HCT116 (cell line): ENCODE results near the gene TEX2. TPM values are rescaled to one million over a fixed set of nuclear protein-coding genes. Genes with fewer than 3 reads are reported as not detected.

Experiments used
- ATAC-seq: fragments of 200-7000 bp; cut with Tn5 transposase; 2 replicates; pipeline ENCODE4 v1.9.1; 2020; ENCODE audit warnings: mild to moderate bottlenecking, moderate library complexity
- BruUV-seq: library from RNA; stranded (reverse); fragments of 400-500 nt; replicated peaks from 2 replicates; lab custom pipeline; 2021; lab: Mats Ljungman, UMichigan
- CTCF ChIA-PET: fragments of 300-600 bp; sonication (Branson Sonifier 250); formaldehyde crosslinking; loops from one replicate; lab custom pipeline; 2021; ENCODE audit warnings: antibody characterized with exemption; lab: Charles Lee
- POLR2A ChIA-PET: fragments of 300-600, 350-600 bp; sonication (Branson Sonifier 250); formaldehyde crosslinking; loops from one replicate; lab custom pipeline; 2021; ENCODE audit warnings: antibody characterized with exemption; lab: Charles Lee
- RAD21 ChIA-PET, 2 experiments: fragments of 300-600 bp; sonication (Branson Sonifier 250); formaldehyde crosslinking; loops; one replicate each; lab custom pipeline; 2023; ENCODE audit warnings: low total read pairs in 2 of 2; ENCODE audit not compliant: uncharacterized antibody in 2 of 2, unreplicated experiment in 2 of 2, low non-redundant PET in 1 of 2; lab: Charles Lee
- DNase-seq: peaks from one replicate; pipeline ENCODE4 v3.0.0-alpha.2; 2010; ENCODE audit warnings: low read depth, low spot score
- H2AFZ ChIP-seq: fragments of 200-600 bp; shearing (Covaris generic), sonication (generic); 2 replicates; pipeline ENCODE4 v1.6.1; 2017; ENCODE audit warnings: low read depth, mixed run types, mixed read lengths, antibody characterized with exemption, low read length; ENCODE audit not compliant: poor library complexity, severe bottlenecking
- H3K27ac ChIP-seq: 2 replicates; pipeline ENCODE4 v1.5.1; 2012; ENCODE audit warnings: low read depth, low read length
- H3K27me3 ChIP-seq: fragments of 200-600 bp; sonication (generic); 2 replicates; pipeline ENCODE4 v1.6.1; 2016; ENCODE audit warnings: mixed run types, low read length, mixed read lengths; ENCODE audit not compliant: insufficient read depth
- H3K36me3 ChIP-seq, 2 experiments: fragments of 200-500 bp in 1 of 2; fragments of 200-600 bp in 1 of 2; sonication (Bioruptor generic) in 1 of 2; sonication (generic) in 1 of 2; 2 replicates each; pipeline versions ENCODE4 v1.5.1 to v1.6.1; 2014 to 2016; ENCODE audit warnings: low read length in 2 of 2, inconsistent platforms in 1 of 2, mixed read lengths in 1 of 2, mixed run types in 1 of 2; ENCODE audit not compliant: insufficient read depth in 2 of 2, control insufficient read depth in 1 of 2
- H3K4me1 ChIP-seq, 2 experiments: fragments of 200-600 bp in 1 of 2; sonication (generic) in 1 of 2; 2 replicates each; pipeline versions ENCODE4 v1.5.1 to v1.6.1; 2012 to 2017; ENCODE audit warnings: low read length in 2 of 2, inconsistent platforms in 1 of 2, mild to moderate bottlenecking in 1 of 2, mixed read lengths in 1 of 2, mixed run types in 1 of 2, moderate library complexity in 1 of 2; ENCODE audit not compliant: insufficient read depth in 2 of 2, control insufficient read depth in 1 of 2
- H3K4me2 ChIP-seq: fragments of 200-600 bp; sonication (generic); 2 replicates; pipeline ENCODE4 v1.6.1; 2017; ENCODE audit warnings: mixed run types, low read length, mixed read lengths
- H3K4me3 ChIP-seq, 2 experiments: fragments of 200-600 bp in 1 of 2; sonication (generic) in 1 of 2; replicated peaks in 1 of 2; 2 replicates each; pipeline ENCODE4 v1.5.1; 2011 to 2016; ENCODE audit warnings: low read length in 2 of 2, control low read depth in 1 of 2, low read depth in 1 of 2, mild to moderate bottlenecking in 1 of 2, mixed read lengths in 1 of 2, mixed run types in 1 of 2
- H3K79me2 ChIP-seq: fragments of 200-600 bp; sonication (generic); 2 replicates; pipeline ENCODE4 v1.6.1; 2017; ENCODE audit warnings: mild to moderate bottlenecking, mixed run types, low read length, moderate library complexity, mixed read lengths; ENCODE audit not compliant: insufficient read depth
- H3K9ac ChIP-seq: fragments of 200-600 bp; sonication (generic); 2 replicates; pipeline ENCODE4 v1.6.1; 2016; ENCODE audit warnings: low read length, mixed read lengths
- H3K9me2 ChIP-seq: fragments of 200-600 bp; sonication (generic), shearing (Covaris generic); 2 replicates; pipeline ENCODE4 v1.6.1; 2017; ENCODE audit warnings: mixed run types, mild to moderate bottlenecking, moderate library complexity; ENCODE audit not compliant: insufficient read depth
- H3K9me3 ChIP-seq, 2 experiments: fragments of 200-500 bp in 1 of 2; fragments of 200-600 bp in 1 of 2; sonication (Bioruptor generic) in 1 of 2; sonication (generic) in 1 of 2; 2 replicates each; pipeline ENCODE4 v1.6.1; 2014 to 2017; ENCODE audit warnings: low read length in 2 of 2, mixed read lengths in 2 of 2, inconsistent platforms in 1 of 2, low read depth in 1 of 2, mild to moderate bottlenecking in 1 of 2, mixed run types in 1 of 2, moderate library complexity in 1 of 2; ENCODE audit not compliant: control insufficient read depth in 1 of 2, insufficient read depth in 1 of 2
- H4K20me1 ChIP-seq: fragments of 200-600 bp; sonication (generic), shearing (Covaris generic); 2 replicates; pipeline ENCODE4 v1.6.1; 2017; ENCODE audit warnings: mixed run types, mild to moderate bottlenecking, moderate library complexity; ENCODE audit not compliant: insufficient read depth
- CTCF ChIP-seq, 3 experiments: fragments of 200-600 bp in 1 of 3; sonication (generic) in 1 of 3; IDR thresholded peaks in 2 of 3; conservative IDR thresholded peaks in 1 of 3; 2 replicates each; pipeline ENCODE4 v1.5.1; 2012 to 2017; ENCODE audit warnings: low read depth in 2 of 3, low read length in 2 of 3, antibody characterized with exemption in 1 of 3, borderline replicate concordance in 1 of 3, control low read depth in 1 of 3, mild to moderate bottlenecking in 1 of 3, mixed read lengths in 1 of 3, mixed run types in 1 of 3, moderate library complexity in 1 of 3; ENCODE audit not compliant: insufficient read depth in 1 of 3
- ELF1 ChIP-seq: IDR thresholded peaks from 2 replicates; pipeline ENCODE4 v1.6.1; 2012; ENCODE audit warnings: low read depth, borderline replicate concordance
- EZH2 ChIP-seq: fragments of 200-600 bp; sonication (generic); IDR thresholded peaks from 2 replicates; pipeline ENCODE4 v1.6.1; 2017; ENCODE audit warnings: antibody characterized with exemption, mixed run types
- EZH2phosphoT487 ChIP-seq: fragments of 200-600 bp; IDR thresholded peaks from 2 replicates; pipeline ENCODE4 v1.6.1; 2018; ENCODE audit warnings: antibody characterized with exemption, borderline replicate concordance
- FOSL1 ChIP-seq: IDR thresholded peaks from 2 replicates; pipeline ENCODE4 v1.6.1; 2012; ENCODE audit warnings: low read depth
- POLR2A ChIP-seq: IDR thresholded peaks from 2 replicates; pipeline ENCODE4 v1.7.0; 2011; ENCODE audit warnings: borderline replicate concordance; ENCODE audit not compliant: insufficient read depth, insufficient read length; ENCODE audit errors: extremely low read depth
- POLR2AphosphoS5 ChIP-seq: IDR thresholded peaks from 2 replicates; pipeline ENCODE4 v1.6.1; 2011; ENCODE audit warnings: mild to moderate bottlenecking, low read depth, low read length, moderate library complexity
- SP1 ChIP-seq: IDR thresholded peaks from 2 replicates; pipeline ENCODE4 v1.6.1; 2012; ENCODE audit warnings: low read depth
- TCF7L2 ChIP-seq: IDR thresholded peaks from 2 replicates; pipeline ENCODE4 v1.7.0; 2011; ENCODE audit warnings: borderline replicate concordance, inconsistent platforms; ENCODE audit not compliant: insufficient read depth, insufficient read length; ENCODE audit errors: extremely low read depth
- YY1 ChIP-seq: IDR thresholded peaks from 2 replicates; pipeline ENCODE4 v1.6.1; 2011; ENCODE audit warnings: low read length, low read depth, moderate library complexity, mild to moderate bottlenecking; ENCODE audit not compliant: insufficient replicate concordance; ENCODE audit errors: extremely low read depth
- ZBTB33 ChIP-seq: IDR thresholded peaks from 2 replicates; pipeline ENCODE4 v1.6.1; 2011; ENCODE audit warnings: mild to moderate bottlenecking, low read length, moderate library complexity; ENCODE audit not compliant: insufficient replicate concordance; ENCODE audit errors: extremely low read depth
- ZFX ChIP-seq: fragments of 450-650 bp; IDR thresholded peaks from 2 replicates; pipeline ENCODE4 v1.6.1; 2017
- ZNF274 ChIP-seq: fragments of 200-500 bp; sonication (Bioruptor generic); IDR thresholded peaks from 2 replicates; pipeline ENCODE4 v1.6.1; 2014; ENCODE audit warnings: mild to moderate bottlenecking, low read depth, low read length, inconsistent platforms
- intact Hi-C: fragments of 100-400 bp; cut with micrococcal nuclease; formaldehyde crosslinking; loops from 2 replicates; pipeline ENCODE4 v1.10.0; 2022
- total RNA-seq: library from RNA; stranded (reverse); gene quantifications from one replicate; pipeline ENCODE4 v1.2.1, GENCODE V29; 2021; ENCODE audit not compliant: unreplicated experiment
- TF ChIP-seq, protein P1 (sequence below): IDR thresholded peaks from 2 replicates; pipeline ENCODE4 v1.6.1; 2012

Gene TEX2
- total RNA-seq, 1 experiment from 2014 or later, result 24.6 TPM

DNA sequence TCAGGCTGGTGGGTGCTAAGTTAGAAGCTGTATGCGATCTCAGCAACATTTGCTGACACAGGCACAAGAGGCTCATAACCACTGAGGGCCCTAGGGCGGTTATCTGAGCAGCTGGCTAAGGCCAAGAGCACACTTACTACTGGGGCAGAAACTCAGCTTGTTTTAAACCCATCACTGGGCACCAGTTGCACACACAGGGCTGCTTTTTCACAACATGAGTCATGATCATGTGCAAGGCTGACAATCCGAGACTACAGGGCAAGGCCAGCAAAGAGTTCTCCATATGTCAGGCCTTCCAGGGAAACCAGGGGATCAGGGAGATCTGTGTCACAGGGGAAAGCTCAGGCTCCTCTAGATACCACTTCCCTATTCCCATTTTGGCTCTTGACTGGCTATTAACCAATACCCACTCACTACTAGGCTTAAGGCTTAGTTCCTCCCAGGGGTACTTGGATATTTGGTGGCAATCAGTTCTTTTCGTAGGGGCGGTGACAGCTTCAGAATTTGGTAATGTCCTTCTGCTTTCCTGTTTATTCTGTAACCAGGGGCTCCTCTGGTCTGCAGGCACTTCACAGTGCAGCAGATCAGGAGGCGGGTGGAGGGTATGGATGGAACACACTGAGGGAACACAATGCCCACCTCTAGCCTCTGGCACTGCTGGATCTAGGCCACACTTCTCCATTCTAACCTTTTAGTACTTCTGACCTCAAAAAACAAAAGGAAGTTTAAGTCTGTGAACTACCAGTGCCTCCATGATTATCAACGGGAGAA is 88.2 kb downstream of the TEX2 start:
- no peak for DNase-seq
- RAD21 ChIA-PET, result no interaction called here
- no peak for ATAC-seq
- Histone ChIP-seq H3K79me2 (no peaks in the 10 kb centered on the region), H3K36me3 (peaks cover 4 to 9% of the 10 kb centered on the region in 2 experiments; a peak in 3 of 4 replicates), H3K9ac (no peak overlapping the region), H2AFZ (no peak overlapping the region), H3K9me2 (no peaks in the 10 kb centered on the region), H3K9me3 (no peaks in the 10 kb centered on the region; a peak in 1 of 4 replicates)
- CTCF ChIA-PET, result no interaction called here
- intact Hi-C loops, result no loop called here
- POLR2A ChIA-PET, result interaction anchor here (0.6 kb wide), 1 partner anchor 29 kb away, joined by 3 read pairs; no protein-coding TSS in a partner anchor
- TF ChIP-seq EZH2phosphoT487 (no peak), EZH2 (no peak), ZBTB33 (no peak), CTCF (IDR thresholded peaks at IDR 0.05 in 2 of 3, conservative IDR thresholded peaks at IDR 0.05 in 1 of 3; ENCODE audit: borderline replicate concordance in 1 of 3, insufficient read depth in 1 of 3, low read depth in 2 of 3, low read length in 2 of 3) (no peak), POLR2A (no peak), ZFX (no peak), FOSL1 (no peak), YY1 (no peak), ELF1 (no peak), POLR2AphosphoS5 (no peak), SP1 (no peak), TCF7L2 (no peak), ZNF274 (no peak)
- TF ChIP-seq, protein P1, sequence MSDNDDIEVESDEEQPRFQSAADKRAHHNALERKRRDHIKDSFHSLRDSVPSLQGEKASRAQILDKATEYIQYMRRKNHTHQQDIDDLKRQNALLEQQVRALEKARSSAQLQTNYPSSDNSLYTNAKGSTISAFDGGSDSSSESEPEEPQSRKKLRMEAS, result no peak
- TF ChIP-seq, all 23 proteins: peak for 0
- H3K4me3 ChIP-seq, result no peak overlapping the region
- no peaks in the 10 kb centered on the region for H3K27me3 ChIP-seq
- H3K4me2 ChIP-seq, result no peak overlapping the region
- no TSS peak for BruUV-seq
- H3K27ac ChIP-seq, result no peak overlapping the region
- no peaks in the 10 kb centered on the region for H4K20me1 ChIP-seq
- no peaks in the 10 kb centered on the region for H3K4me1 ChIP-seq
